ELF-1 (cell line): Measurements from ENCODE around the gene ZNF576.
"Not testable (repeated sequence)": the region's sequence is repeated elsewhere in the genome, so short reads cannot be mapped to it uniquely, and the experiment has no call there.

Source experiments
- DNase-seq: peaks from one replicate; pipeline ENCODE4 v3.0.0-alpha.2; 2016; ENCODE audit warnings: low read depth, low spot score

Gene ZNF576

DNA sequence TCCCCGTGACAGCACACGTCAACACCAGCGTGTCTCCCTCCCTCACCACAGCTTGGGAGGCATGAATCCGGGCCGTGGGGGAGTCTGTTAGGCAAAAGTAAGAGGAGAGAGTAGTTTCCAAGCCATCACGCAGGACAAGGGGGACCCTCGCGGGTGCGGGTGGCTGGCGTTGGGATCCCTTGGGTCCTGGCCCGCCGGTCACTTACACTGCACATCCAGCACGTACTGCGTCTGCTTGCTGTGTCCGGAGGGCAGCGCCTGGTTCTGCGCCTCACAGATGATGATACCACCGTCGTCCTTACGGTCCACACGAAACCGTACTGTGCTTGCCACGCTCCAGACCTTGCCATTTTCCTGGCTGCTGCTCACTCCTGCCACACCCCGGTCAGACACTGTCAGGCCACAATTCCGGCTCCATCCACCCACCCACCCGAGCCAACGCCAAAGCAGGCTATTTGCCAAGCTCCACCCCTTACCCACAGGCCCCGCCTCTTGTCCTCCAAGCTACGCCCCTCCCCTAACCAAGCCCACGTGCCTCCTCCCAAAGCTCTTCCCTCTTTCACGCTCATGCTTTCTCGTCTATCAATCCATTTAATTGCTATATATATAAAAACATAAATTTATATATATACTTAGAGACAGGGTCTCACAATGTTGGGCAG is 29.7 kb downstream of the ZNF576 start:
- peak; percentile 73 for DNase-seq

- no peak for DNase-seq
These were observed 30.4 kb downstream of the ZNF576 start for GRCh38 chr19:43626838-43627237.

GRCh38 chr19:43628646-43629326 is 32.4 kb downstream of the ZNF576 start:
- DNase-seq = no peak

GRCh38 chr19:43631491-43631890 is 35.1 kb downstream of the ZNF576 start:
- no peak for DNase-seq

- DNase-seq = no peak
These were observed 37.1 kb downstream of the ZNF576 start for GRCh38 chr19:43633520-43633919.

DNA sequence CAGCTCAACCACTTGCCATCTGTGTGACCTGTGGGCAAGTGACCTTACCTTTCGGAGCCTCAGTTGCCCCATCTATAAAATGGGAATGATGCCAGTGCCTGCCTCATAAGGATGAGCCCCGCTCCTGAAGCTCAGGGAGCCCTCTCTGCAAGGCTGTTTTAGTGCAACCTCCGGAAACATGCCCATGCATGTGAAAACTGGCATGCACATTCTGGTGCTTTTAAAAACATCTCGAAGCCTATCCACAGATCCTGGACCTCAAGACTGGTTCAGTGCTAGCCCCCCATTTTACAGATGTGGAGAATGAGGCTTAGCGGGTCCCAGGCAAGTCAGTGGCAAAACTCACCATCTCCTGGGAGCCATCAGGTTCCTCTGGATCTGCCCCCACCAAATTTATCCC is 37.7 kb downstream of the ZNF576 start:
- DNase-seq = no peak

GRCh38 chr19:43634506-43634871 is 38.1 kb downstream of the ZNF576 start:
- DNase-seq = no peak

GRCh38 chr19:43634872-43635560 is 38.6 kb downstream of the ZNF576 start:
- peak; percentile 52 for DNase-seq

DNA sequence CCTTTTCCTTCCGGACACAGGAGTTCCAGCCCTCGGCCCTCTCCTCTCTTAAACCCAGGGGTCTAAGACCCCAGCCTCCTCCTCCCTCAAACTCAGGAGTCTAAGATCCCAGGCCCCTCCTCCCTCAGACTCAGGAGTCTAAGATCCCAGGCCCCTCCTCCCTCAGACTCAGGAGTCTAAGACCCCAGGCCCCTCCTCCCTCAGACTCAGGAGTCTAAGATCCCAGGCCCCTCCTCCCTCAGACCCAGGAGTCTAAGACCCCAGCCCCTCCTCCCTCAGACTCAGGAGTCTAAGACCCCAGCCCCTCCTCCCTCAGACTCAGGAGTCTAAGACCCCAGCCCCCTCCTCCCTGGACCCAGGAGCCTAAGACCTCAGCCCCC is 39.2 kb downstream of the ZNF576 start:
- not testable (repeated sequence) for DNase-seq

DNA sequence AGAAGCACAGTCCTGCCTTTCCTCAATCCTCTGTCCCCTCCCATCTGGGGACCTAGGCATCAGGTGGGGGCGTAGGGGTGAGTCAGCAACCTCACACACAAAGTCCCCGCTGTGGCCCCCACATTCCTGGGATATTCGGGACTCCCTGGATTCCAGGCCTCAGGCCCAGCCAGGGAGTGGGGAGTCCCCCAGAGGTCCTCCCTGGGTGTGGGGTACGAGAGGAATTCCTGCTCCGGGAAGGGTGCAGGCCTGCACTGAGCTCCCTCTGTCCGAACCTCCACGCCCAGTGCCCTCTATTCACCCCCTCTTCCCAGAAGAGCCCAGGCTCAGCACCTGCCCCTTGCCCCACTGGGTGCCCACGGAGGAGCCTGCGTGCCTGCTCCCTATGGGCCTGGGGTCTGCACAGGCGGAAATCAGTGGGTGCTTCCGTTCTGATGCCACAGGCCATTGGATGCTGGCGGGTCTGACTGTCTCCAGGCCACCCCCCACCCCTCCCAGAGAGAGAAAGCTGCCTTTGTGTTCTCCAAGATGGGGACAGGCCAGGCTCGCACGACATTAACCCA is 39.8 kb downstream of the ZNF576 start:
- no peak for DNase-seq

GRCh38 chr19:43638214-43638994 is 42.0 kb downstream of the ZNF576 start:
- no peak for DNase-seq

DNA sequence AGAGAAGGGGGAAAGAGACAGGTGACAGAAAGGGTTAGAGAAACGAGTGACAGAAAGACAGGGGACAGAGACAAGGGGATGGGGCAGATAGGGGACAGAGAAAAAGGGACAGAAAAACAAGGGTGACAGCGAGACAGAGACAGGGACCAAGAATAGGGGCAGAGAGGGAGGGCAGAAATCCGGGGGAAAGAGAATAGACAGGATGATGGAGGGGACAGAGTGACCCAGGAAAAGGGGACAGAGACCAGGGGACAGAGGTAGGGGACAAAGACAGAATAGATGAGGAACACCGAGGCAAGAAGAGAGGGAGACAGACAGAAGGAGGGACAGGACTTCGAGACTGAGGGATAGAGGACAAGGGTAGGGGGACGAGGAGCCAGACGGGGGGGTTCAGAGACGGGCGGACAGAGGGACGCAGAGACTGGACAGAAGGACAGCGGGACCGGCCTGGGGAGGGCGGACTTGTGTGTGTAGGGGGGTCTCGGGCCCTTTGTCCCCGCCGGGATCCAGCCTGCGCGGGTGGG is 42.7 kb downstream of the ZNF576 start:
- DNase-seq = no peak

DNA sequence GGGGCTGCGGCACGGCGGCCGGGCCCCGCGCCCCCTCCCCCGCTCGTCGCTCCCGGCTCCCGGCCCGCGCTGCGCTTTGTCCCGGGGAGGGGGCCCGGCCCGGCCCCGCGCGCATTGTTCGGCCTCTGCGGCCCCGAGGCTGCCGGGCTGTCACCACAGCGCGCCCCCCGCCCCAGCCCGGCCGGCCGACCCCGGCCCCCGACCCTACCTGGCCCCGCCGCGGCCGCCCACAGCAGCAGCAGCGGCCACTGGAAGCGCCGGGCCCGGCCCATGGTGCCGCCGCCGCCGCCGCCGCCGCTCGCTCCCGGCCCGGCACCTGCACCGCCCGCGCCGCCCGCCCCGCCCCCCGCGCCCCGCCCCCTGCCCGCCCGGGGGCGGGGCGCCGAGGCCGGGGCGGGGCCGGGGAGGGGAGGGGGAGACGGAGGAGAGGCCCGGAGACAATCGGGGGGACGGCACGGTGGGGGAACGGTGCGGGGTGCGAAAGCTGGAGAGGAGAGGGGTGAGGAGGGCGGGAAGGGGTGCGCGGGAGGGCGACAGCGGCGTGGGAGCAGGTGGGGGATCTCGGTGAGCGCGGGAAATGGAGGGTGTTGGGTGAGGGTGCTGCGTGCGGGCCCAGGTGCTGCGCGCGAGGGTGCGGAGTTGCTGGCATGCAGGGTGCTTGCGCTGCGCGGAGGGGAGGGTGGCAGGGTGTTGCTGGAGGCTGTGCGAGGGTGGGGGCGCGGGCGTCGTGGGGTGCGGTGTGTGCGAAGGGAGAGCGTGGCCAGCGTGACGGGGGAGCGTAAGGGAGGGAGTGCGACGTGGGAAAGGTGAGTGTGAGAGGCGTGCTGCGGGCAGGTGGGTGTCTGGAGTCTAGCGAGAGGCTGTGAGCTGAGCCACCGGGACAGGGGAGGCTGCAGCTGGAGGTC is 43.4 kb downstream of the ZNF576 start, which contains the start of gene CADM4:
Gene CADM4, minus strand, starts transcription at position 332 of the 905 bp plus-strand sequence. Its CDS starts 60 bp downstream, at position 272.
- no peak for DNase-seq

DNA sequence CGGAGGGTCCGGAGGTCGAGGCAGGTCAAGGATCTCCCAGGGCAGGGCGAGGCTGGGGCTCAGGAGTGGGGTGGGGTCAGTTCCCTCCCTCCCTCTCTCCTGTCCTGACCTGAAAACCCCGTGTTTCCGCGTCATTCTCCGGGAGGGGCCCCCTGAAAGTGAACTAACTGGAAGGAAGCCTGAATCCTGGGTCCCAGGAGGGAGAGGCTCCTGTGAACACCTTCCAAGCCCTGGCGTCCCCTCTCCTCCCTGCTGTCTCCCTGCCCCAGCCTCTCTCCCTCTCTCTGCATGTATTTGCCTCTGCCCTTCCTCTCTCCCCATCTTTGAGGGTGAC is 44.0 kb downstream of the ZNF576 start:
- no peak for DNase-seq

DNA sequence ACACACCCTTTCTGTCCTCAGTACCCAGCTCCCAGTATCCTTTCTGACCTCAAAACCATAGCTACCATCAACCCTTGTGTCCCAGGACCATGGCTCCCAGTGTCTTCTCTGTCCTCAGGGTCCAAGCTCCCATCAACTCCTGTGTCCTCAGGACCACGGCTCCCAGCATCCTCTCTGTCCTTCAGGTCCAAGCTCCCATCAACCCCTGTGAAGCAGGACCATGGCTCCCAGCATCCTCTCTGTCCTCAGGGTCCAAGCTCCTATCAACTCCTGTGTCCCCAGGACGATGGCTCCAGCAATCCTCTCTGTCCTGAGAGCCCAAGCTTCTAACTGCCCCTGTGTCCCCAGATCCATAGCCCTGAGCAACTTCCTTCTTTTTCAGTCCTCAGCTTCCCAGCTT is 44.9 kb downstream of the ZNF576 start:
- no peak for DNase-seq

DNA sequence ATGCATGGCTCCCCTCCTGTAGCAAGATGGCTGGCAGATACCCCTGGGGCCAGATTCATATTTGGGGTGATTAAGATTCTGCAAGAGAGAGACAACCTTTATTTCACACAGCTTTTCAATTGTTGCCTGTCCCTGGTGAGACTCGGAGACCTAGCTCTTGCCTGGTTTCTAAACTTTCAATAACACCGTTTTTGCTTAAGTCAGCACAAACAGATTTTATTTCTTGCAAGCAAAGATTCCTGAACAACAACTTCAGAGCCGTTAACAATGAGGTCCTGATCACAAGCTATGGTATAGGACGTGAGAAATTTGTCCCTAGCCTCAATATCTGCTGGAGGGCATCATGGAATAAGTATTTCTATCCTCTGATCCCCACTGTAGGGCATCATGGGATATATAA is 46.1 kb downstream of the ZNF576 start:
- DNase-seq = no peak

DNA sequence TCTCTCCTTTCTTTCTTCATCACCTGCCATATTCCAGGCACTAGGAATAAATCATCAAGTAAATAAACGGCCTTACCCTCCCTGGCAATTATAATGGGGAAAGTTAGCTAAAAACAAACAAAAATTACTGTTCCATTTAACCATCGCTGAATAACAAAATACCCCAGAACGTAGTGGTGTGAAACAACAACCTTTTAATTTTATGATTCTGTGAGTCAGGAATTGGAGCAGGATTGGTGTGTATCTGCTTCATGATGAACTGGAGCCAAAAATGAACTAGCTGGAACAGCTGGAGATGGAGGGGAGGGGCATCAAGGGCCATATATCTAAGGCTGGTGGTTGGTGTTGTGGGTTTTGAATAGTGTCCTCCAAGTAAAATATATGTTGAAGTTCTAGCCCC is 46.9 kb downstream of the ZNF576 start:
- DNase-seq = no peak

DNA sequence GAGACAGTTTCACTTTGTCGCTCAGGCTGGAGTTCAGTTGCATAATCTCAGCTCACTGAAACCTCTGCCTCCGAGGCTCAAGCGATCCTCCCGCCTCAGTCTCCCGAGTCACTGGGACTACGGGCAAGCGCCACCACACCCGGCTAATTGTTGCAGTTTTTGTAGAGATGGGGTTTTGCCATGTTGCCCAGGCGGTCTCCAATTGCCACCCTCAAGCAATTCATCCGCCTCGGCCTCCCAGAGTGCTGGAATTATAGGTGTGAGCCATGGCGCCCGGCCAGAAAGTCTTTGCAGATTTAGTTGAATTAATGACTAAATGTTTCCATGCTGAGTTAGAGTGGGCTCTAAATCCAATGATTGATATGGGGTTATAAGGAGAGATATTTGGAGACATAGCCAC is 47.8 kb downstream of the ZNF576 start:
- DNase-seq = no peak

DNA sequence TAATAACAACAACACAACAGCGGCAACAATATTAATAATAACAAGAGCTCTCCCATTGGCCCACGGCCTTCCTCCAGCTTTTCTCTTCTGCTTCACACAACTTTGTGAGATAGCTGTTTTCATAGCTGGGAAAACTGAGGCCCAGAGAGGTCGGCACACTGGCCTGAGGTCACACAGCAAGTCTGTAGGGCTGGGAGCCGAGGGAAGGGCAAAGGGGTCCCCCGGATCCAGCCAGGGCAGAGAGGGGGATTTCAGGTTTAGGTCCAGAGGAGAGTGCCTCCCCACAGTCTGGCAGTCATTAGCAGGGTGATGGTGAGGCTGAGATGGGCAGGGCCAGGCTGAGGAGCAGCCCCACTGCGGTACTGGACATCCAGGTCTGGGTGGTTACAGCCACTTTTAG is 52.2 kb downstream of the ZNF576 start:
- DNase-seq = no peak

DNA sequence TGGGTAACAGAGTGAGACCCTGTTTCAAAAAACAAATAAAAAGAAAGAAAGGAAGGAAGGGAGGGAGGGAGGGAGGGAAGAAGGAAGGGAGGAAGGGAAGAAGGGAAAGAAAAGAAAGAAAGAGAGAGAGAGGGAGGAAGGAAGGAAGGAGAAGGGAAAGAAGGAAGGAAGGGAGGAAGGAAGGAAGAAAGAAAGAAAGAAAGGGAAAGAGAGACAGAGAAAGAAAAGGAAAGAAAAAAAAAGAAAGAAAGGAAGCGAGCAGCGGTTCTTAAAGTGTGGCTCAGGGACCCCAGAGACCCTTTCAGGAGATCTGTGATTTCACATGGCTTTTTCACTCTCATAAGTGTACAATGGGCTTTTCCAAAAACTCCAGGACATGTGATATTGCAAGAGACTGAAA is 53.1 kb downstream of the ZNF576 start:
- no peak for DNase-seq

DNA sequence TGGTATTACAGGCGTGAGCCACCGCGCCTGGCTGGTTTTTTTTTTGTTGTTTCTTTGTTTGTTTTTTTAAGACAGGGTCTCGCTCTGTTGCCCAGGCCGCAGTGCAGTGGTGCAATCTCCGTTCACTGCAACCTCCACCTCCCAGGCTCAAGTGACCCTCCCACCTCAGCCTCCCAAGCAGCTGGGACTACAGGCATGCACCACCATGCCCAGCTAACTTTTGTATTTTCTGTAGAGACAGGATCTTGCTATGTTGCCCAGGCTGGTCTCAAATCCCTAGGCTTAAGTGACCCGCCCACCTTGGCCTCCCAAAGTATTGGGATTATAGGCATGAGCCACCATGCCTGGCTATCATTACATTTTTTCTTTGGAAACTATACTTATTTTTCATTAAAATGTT is 53.9 kb downstream of the ZNF576 start:
- not testable (repeated sequence) for DNase-seq
